Measurements from ENCODE around the gene PIGH. TPM values are rescaled to one million over a fixed set of nuclear protein-coding genes. Genes with fewer than 3 reads are reported as not detected.
A peak's percentile ranks its signal among the peaks of the same experiment; 100 is the strongest.

PIGH gene
- total and polyA plus RNA-seq, 11 donors, result 8.0 to 30.0 (median 11.4) TPM

GRCh38 chr14:67620217-67620785, 20.2 kb upstream of the PIGH start:
- Histone ChIP-seq H3K9me3 (no peaks in the 10 kb centered on the region), H3K4me1 (peaks cover 0 to 32% (median 11%) of the 10 kb centered on the region in 12 donors), H3K4me3 (peak overlapping the region; percentile 31 to 74 (median 67)), H3K36me3 (no peaks in the 10 kb centered on the region), H3K27me3 (no peaks in the 10 kb centered on the region), H3K27ac (peak overlapping the region in 5 of 12 donors; percentile 11 to 76 (median 57))
- WGBS, 4 donors, result 5 to 10% (median 7%) methylated on average over 18 to 19 of the region's 19 CpGs
- ATAC-seq (peak in 2 of 4 donors; percentile 4 to 9), DNase-seq (peak in 1 of 5 donors; percentile 30)
- TF ChIP-seq POLR2A (IDR thresholded peaks at IDR 0.05) (no peak), CTCF (IDR thresholded peaks at IDR 0.05) (no peak)
- intact Hi-C loops (cut with DNase I), result loop anchor here in 2 of 10 donors (5.0 kb wide), 2 partner anchors 47 to 82 kb away; partner anchors contain the start of gene RDH12 (in 1 of the 2)

GRCh38 chr14:67619446-67620216, 19.6 kb upstream of the PIGH start, which contains the start of gene ARG2:
Gene ARG2, plus strand, starts transcription at chr14:67619920. Its CDS starts 58 bp downstream, at chr14:67619978.
- H3K4me1 ChIP-seq, result peaks cover 0 to 32% (median 11%) of the 10 kb centered on the region in 12 donors
- peak within 1 kb of the TSS; percentile 31 to 74 (median 67) for H3K4me3 ChIP-seq
- intact Hi-C loops (cut with DNase I), result loop anchor here in 9 of 10 donors (2.0 to 10.0 kb wide), 6 partner anchors 47 to 85 kb away; partner anchors contain the start of gene RDH12 (in 3 of the 9)
- H3K9me3 ChIP-seq, result no peaks in the 10 kb centered on the region
- TF ChIP-seq POLR2A (IDR thresholded peaks at IDR 0.05) (peak in 1 of 2 donors; percentile 48), CTCF (IDR thresholded peaks at IDR 0.05) (peak in 3 of 12 donors; percentile 5 to 22 (median 21))
- H3K27ac ChIP-seq, result peak within 1 kb of the TSS in 6 of 12 donors; percentile 11 to 76 (median 49)
- no peaks in the 10 kb centered on the region for H3K27me3 ChIP-seq
- no peaks in the 10 kb centered on the region for H3K36me3 ChIP-seq
- DNase-seq, result peak; percentile 96 to 98 (median 97)
- WGBS, 4 donors, result 0 to 2% (median 1%) methylated on average over 47 to 62 of the region's 62 CpGs
- ATAC-seq, result peak; percentile 93 to 99 (median 98)

DNA sequence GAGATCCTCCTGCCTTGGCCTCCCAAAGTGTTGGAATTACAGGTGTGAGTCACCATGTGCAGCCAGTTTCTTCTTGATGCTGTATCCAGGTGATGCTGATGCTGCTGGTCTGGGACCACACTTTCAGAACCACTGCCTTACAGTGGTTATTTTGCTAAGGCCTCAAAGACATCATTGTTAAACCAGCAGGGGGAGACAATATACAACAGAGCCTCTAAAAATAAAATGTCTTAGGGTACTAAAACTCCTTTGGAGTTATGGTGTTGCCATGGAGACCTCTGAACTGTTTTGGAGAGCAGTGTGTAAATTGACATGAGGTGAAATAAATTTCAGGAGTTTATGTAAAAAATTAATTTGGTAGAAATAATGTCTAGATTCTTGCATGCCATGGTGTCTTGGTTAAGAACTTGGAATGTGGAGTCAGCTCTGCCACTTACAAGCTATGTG, 18.6 kb upstream of the PIGH start:
- ATAC-seq, result peak; percentile 38 to 66 (median 56)
- TF ChIP-seq POLR2A (IDR thresholded peaks at IDR 0.05) (no peak), CTCF (IDR thresholded peaks at IDR 0.05) (peak; percentile 52 to 79 (median 65))
- H3K36me3 ChIP-seq, result no peaks in the 10 kb centered on the region
- H3K27me3 ChIP-seq, result no peaks in the 10 kb centered on the region
- H3K4me1 ChIP-seq, result peaks cover 0 to 32% (median 11%) of the 10 kb centered on the region in 12 donors
- DNase-seq, result peak in 1 of 5 donors; percentile 13
- H3K4me3 ChIP-seq, result peak overlapping the region in 3 of 12 donors; percentile 68 to 74 (median 70)
- H3K27ac ChIP-seq, result peak overlapping the region in 2 of 12 donors; percentile 74 to 76
- intact Hi-C loops (cut with DNase I), result loop anchor here (1.0 to 10.0 kb wide), 8 partner anchors 48 to 86 kb away; partner anchors contain the start of gene RDH12 (in 2 of the 10)
- H3K9me3 ChIP-seq, result no peaks in the 10 kb centered on the region

DNA sequence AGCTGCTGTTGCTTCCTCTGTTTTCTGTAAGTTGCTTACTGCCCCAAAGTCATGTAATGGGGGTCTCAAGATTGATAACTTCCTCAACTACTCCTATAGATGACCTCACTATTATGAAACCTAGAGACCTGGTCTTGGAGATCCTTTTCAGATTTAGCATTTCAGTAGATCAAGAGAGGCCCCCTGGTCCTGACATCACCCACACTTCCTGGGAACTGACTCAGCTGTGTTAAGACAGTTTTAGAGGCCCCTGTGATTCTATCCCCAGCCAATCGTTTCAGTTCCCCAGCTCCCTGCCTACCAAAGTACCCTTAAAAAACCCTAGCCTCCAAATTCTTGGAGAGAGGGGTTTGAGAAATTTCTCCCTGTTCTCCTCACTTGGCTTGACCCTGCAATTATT, 10.4 kb upstream of the PIGH start:
- ATAC-seq (no peak), DNase-seq (no peak)
- no peaks in the 10 kb centered on the region for H3K9me3 ChIP-seq
- WGBS, 4 donors, result 67 to 77% (median 76%) methylated on average over 1 of the region's 1 CpG
- no peak overlapping the region for H3K4me3 ChIP-seq
- H3K27me3 ChIP-seq, result peaks cover 0 to 20% (median 0%) of the 10 kb centered on the region in 9 donors
- no peaks in the 10 kb centered on the region for H3K36me3 ChIP-seq
- TF ChIP-seq POLR2A (IDR thresholded peaks at IDR 0.05), result no peak
- TF ChIP-seq CTCF (IDR thresholded peaks at IDR 0.05), result no peak
- H3K4me1 ChIP-seq, result no peaks in the 10 kb centered on the region
- intact Hi-C loops (cut with DNase I), result loop anchor here in 1 of 10 donors (10.0 kb wide), 1 partner anchor 94 kb away; the partner anchor contains the start of gene RDH12
- H3K27ac ChIP-seq, result no peak overlapping the region
